Kidney epithelial cell (primary cell): ENCODE data around the gene KCNIP1. TPM values are rescaled to one million over a fixed set of nuclear protein-coding genes. Genes with fewer than 3 reads are reported as not detected.

Experiments used
- DNase-seq: peaks from one replicate; pipeline ENCODE4 v3.0.0-alpha.2; 2010; ENCODE audit warnings: low read depth
- H3K27me3 ChIP-seq: 2 replicates; pipeline ENCODE4 v1.6.0; 2011; ENCODE audit warnings: low read length; ENCODE audit not compliant: control insufficient read depth, insufficient read depth
- H3K36me3 ChIP-seq: 2 replicates; pipeline ENCODE4 v1.5.1; 2011; ENCODE audit warnings: low read length; ENCODE audit not compliant: control insufficient read depth, insufficient read depth
- H3K4me3 ChIP-seq: 2 replicates; pipeline ENCODE4 v1.5.1; 2011; ENCODE audit warnings: low read depth, mild to moderate bottlenecking, control low read depth, low read length
- total RNA-seq: library from RNA; depleted of rRNA; stranded (reverse); fragments of >200 nt; gene quantifications from 2 replicates; pipeline ENCODE4 v1.2.3, GENCODE V29; 2015
- TF ChIP-seq, protein P1 (sequence below): IDR thresholded peaks from 2 replicates; pipeline ENCODE4 v1.5.1; 2011; ENCODE audit warnings: mild to moderate bottlenecking, moderate library complexity, low read length, control low read depth, inconsistent platforms; ENCODE audit not compliant: insufficient read depth, poor library complexity, severe bottlenecking

The KCNIP1 gene
- total RNA-seq, 1 donor from 2014 or later: 3.4 TPM

GRCh38 chr5:170781946-170782345 lies 278.1 kb downstream of the KCNIP1 start:
- TF ChIP-seq, protein P1, sequence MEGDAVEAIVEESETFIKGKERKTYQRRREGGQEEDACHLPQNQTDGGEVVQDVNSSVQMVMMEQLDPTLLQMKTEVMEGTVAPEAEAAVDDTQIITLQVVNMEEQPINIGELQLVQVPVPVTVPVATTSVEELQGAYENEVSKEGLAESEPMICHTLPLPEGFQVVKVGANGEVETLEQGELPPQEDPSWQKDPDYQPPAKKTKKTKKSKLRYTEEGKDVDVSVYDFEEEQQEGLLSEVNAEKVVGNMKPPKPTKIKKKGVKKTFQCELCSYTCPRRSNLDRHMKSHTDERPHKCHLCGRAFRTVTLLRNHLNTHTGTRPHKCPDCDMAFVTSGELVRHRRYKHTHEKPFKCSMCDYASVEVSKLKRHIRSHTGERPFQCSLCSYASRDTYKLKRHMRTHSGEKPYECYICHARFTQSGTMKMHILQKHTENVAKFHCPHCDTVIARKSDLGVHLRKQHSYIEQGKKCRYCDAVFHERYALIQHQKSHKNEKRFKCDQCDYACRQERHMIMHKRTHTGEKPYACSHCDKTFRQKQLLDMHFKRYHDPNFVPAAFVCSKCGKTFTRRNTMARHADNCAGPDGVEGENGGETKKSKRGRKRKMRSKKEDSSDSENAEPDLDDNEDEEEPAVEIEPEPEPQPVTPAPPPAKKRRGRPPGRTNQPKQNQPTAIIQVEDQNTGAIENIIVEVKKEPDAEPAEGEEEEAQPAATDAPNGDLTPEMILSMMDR: no peak
- H3K36me3 ChIP-seq: no peaks in the 10 kb centered on the region
- no peak overlapping the region for H3K4me3 ChIP-seq
- DNase-seq: no peak
- peaks cover 3% of the 10 kb centered on the region for H3K27me3 ChIP-seq

DNA sequence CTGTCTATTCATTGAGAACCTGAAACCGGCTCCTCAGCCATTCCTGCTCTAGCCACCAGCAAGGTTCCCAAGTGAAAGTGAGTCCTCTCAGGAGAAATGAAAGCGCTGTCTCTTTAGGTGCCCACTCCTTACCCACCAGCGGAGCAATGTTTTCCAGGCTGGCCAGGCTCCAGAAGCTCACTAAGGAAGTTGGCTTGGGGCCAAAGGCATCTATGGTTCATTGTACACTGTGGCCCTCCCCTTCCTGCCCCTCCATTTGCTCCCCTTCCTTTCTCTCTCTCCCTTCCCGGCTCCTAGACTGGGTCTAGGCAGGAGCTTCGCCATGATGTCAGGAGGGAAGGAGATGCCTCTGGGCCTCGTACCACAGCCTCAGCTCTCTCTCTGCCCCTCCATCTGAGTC lies 278.6 kb downstream of the KCNIP1 start:
- H3K4me3 ChIP-seq: no peak overlapping the region
- DNase-seq: no peak

DNA sequence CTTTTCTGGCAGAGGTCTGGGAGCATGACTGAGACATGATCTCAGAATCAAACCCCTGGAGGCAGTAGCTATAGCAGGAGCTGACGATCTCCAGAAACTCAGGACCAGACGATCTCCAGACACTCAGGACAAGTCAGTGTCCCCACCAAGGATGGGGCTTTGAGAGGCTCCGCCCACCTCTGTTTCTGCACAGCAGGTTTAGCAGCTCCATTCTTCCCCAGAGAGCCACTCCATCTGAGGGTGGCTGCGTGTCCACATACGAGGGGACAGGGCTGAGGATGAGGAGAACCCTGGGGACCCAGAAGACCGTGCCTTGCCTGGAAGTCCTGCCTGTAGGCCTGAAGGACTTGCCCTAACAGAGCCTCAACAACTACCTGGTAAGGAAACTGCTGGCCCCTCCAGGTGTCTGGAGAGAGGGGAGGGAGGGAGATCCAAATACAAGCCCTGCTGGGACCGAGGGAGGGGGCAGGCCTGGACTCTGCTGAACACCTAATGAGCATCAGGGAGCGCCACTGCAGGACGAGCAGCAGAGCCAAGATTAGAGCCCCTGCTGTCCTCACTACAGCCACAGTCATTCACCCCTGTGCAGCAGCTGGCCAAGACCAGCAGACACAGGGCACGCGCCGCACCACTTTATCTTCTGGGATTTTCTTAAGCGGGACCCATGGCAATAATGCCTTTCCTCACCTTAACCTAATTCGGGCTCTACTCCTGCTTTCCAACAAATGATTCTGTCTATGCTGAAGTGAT lies 279.9 kb downstream of the KCNIP1 start, which contains the start of gene GABRP:
Gene GABRP, plus strand, starts transcription at position 228 of the 750 bp plus-strand sequence. CDS start 4,891 bp downstream, outside the sequence.
- no peaks in the 10 kb centered on the region for H3K36me3 ChIP-seq
- no peak for DNase-seq
- no peak within 1 kb of the TSS for H3K4me3 ChIP-seq
- TF ChIP-seq, protein P1: no peak
- H3K27me3 ChIP-seq: peaks cover 3% of the 10 kb centered on the region

More for the DNA sequence above, 278.6 kb downstream of the KCNIP1 start:
- no peaks in the 10 kb centered on the region for H3K36me3 ChIP-seq
- peaks cover 3% of the 10 kb centered on the region for H3K27me3 ChIP-seq
- TF ChIP-seq, protein P1: no peak

DNA sequence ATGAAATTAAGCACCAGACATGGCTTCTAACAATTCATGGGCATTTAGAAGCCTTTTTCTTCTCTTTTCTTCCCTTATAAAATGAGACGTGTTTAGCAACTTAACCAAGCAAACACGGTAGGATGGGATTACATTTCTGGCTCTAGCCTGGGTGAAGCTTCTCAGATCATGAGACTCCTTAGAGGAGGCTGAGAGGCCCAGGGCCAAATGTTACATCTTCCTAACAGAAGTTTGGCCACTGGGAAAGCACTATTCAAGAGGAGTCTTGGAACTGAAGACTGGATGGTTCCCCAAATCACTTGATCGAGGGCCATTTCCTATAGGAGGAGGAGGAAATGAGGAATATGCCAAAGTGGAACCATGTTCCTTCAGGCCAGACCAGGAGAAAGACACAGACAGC lies 281.6 kb downstream of the KCNIP1 start:
- peaks cover 3% of the 10 kb centered on the region for H3K27me3 ChIP-seq
- no peak for DNase-seq
- H3K36me3 ChIP-seq: no peaks in the 10 kb centered on the region
- TF ChIP-seq, protein P1: no peak
- no peak overlapping the region for H3K4me3 ChIP-seq

Other genes with a start within 250 kb of the KCNIP1 start
- 0.07 and 0.13 TPM in 2 replicates for gene LCP2, start 206.2 kb upstream of the KCNIP1 start, total RNA-seq
- 0.04 TPM in 1 of 2 replicates, not detected in the other for gene KCNMB1, start 114.7 kb upstream of the KCNIP1 start, total RNA-seq